A549 (cell line): ENCODE data around the gene ZDHHC11. TPM values are rescaled to one million over a fixed set of nuclear protein-coding genes. Genes with fewer than 3 reads are reported as not detected.
"Not testable (repeated sequence)": the region's sequence is repeated elsewhere in the genome, so short reads cannot be mapped to it uniquely, and the experiment has no call there.

Experiments
- ATAC-seq, 2 experiments: fragments of 200-7000 bp in 1 of 2; fragments of >200 bp in 1 of 2; cut with Nextera tagmentation in 1 of 2; cut with Tn5 transposase in 1 of 2; 3 replicates each; pipeline versions ENCODE4 v1.8.0 to v1.9.1; 2018 to 2020; ENCODE audit warnings: mild to moderate bottlenecking in 1 of 2, moderate library complexity in 1 of 2
- CTCF ChIA-PET: fragments of 300-600 bp; sonication (Branson Sonifier 250); formaldehyde crosslinking; extraction: SDS; loops from one replicate; lab custom pipeline; 2021; ENCODE audit warnings: antibody characterized with exemption, inconsistent platforms; lab: Yijun Ruan, JAX
- POLR2A ChIA-PET: fragments of 350-600 bp; formaldehyde crosslinking; extraction: SDS; loops from one replicate; lab custom pipeline; 2021; ENCODE audit warnings: antibody characterized with exemption, inconsistent platforms; lab: Yijun Ruan, JAX
- DNase-seq, 2 experiments: peaks; one replicate each; pipeline versions ENCODE4 v3.0.0 to v3.0.0-alpha.2; 2011 to 2016; ENCODE audit warnings: low read depth in 1 of 2, low spot score in 1 of 2
- FAIRE-seq: peaks from 2 replicates; lab custom pipeline; 2011; peaks lifted over from hg19 to GRCh38; lab: Jason Lieb, UNC
- H3K27ac ChIP-seq, 2 experiments: fragments of >200 bp; sonication (Bioruptor Twin); formaldehyde crosslinking; 3 replicates each; pipeline ENCODE4 v1.5.1; 2016 to 2017
- H3K4me1 ChIP-seq: fragments of >200 bp; sonication (Bioruptor Twin); formaldehyde crosslinking; 3 replicates; pipeline ENCODE4 v1.6.1; 2016
- H3K4me2 ChIP-seq: fragments of >200 bp; sonication (Bioruptor Twin); formaldehyde crosslinking; 3 replicates; pipeline ENCODE4 v1.6.1; 2016
- H3K4me3 ChIP-seq: fragments of >200 bp; sonication (Bioruptor Twin); formaldehyde crosslinking; 3 replicates; pipeline ENCODE4 v1.5.1; 2016
- H3K9me3 ChIP-seq: fragments of >200 bp; sonication (Bioruptor Twin); formaldehyde crosslinking; 3 replicates; pipeline ENCODE4 v1.6.1; 2016
- RNF2 ChIP-seq: fragments of 200-600 bp; sonication (generic); IDR thresholded peaks from 2 replicates; pipeline ENCODE4 v1.6.1; 2016; ENCODE audit warnings: low read depth, mild to moderate bottlenecking, antibody characterized with exemption, moderate library complexity, borderline replicate concordance
- WGBS: methylation state at CpG from one replicate; pipeline ENCODE4 v1.1.6; 2017; ENCODE audit errors: missing lambda C conversion rate; 5-methylcytosine and 5-hydroxymethylcytosine counted together
- polyA plus RNA-seq, 4 experiments: library from polyadenylated mRNA; depleted of rRNA in 3 of 4; stranded (reverse); fragments of >200 nt; fragmentation: RNase III in 1 of 4; extraction: RNeasy Plus Mini Kit Qiagen cat#74134 plus additional on column Dnase treatment in 1 of 4; gene quantifications; 2 replicates in 3 of 4; 3 replicates in 1 of 4; pipeline ENCODE4 v1.2.3, GENCODE V29; 2011 to 2017
- TF ChIP-seq, protein P1 (sequence below): IDR thresholded peaks from 2 replicates; pipeline ENCODE4 v1.6.1; 2012; ENCODE audit warnings: low read depth, borderline replicate concordance
- TF ChIP-seq, protein P2 (sequence below): IDR thresholded peaks from 2 replicates; pipeline ENCODE4 v1.6.1; 2012

The ZDHHC11 gene
- polyA plus RNA-seq, 2 of the 4 experiments (the other 2 are of a cell fraction) = 2.6 to 13.7 TPM

DNA sequence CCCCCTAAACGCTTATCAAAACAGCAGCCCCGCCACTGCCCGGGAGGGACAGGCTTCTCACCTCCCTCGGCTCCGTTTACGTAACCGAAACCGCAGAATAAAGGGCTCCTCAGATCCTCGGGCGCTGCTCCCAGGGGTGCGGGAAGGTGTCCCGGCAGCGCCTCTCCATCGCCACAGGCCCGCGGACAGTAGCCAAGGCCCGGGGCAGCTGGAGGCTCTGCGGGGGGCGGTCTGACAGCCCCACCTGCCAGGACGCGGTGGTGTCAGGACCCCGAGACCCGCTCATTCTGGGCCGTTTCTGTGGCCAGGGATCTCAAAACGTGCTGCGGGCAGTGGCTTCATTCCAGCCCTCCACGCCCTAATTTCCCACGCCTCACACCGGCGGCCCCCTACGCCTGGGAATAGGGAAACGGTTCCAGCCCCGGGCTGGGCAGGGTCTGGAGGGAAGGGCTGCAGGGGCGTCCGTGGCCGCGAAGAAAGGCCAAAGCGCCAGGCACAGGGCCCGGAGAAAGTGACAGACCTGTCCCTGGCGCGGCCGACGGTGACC lies 66.8 kb downstream of the ZDHHC11 start:
- peak overlapping the region; percentile 98 for H3K4me2 ChIP-seq
- not testable (repeated sequence) for H3K9me3 ChIP-seq, DNase-seq
- TF ChIP-seq, protein P1, sequence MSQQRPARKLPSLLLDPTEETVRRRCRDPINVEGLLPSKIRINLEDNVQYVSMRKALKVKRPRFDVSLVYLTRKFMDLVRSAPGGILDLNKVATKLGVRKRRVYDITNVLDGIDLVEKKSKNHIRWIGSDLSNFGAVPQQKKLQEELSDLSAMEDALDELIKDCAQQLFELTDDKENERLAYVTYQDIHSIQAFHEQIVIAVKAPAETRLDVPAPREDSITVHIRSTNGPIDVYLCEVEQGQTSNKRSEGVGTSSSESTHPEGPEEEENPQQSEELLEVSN = 0 out of 2 replicates have a peak, but pooled peaks have one; percentile 29
- peak; percentile 92 for TF ChIP-seq RNF2
- TF ChIP-seq, protein P2, sequence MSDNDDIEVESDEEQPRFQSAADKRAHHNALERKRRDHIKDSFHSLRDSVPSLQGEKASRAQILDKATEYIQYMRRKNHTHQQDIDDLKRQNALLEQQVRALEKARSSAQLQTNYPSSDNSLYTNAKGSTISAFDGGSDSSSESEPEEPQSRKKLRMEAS = peak; percentile 32; the same call in 1 of the 2 replicates
- TF ChIP-seq, all 56 proteins: peak for 3; not testable (repeated sequence) for 53
- FAIRE-seq, POLR2A ChIA-PET, CTCF ChIA-PET, H3K4me1 ChIP-seq: not testable (repeated sequence)
- 6% methylated on average over 15 of the region's 43 CpGs for WGBS
- Histone ChIP-seq H3K27ac (peak overlapping the region in 1 of 2 experiments; percentile 86; a peak in 3 of 6 replicates), H3K4me3 (peak overlapping the region; percentile 70)
- ATAC-seq = peak; percentile 26 to 43; a peak in 5 of 6 replicates

DNA sequence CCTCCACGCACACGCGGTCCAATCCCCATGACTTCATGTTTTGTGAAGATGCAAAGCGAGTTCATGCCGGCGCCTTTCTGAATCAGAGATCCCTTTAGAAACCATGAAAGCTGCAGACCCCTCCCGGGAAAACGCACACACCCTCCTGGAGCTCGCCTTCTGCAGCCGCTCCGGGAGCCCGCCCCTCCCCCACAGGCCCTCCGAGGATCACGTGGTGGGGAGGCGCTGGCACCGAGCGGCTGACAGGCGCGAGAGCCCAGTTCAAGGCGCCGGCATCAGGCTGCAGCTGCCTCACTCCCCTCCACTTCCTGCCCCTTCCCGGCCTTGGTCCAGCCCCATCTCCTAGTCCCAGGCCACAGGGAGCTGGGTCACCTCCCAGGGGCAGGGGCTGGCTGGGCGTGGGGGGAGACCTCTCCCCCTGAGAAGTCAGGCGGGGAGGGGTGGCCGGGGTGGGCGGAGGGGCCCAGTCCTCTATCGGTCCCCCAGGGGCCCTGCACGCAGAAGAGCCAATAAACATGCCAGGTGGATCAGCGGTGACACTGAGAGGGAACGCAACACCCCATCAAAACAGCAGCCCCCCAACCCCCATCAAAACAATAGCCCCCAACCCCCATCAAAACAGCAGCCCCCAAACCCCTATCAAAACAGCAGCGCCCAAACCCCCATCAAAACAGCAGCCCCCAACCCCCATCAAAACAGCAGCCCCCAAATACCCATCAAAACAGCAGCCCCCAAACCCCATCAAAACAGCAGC lies 67.6 kb downstream of the ZDHHC11 start:
- 37% methylated on average over 21 of the region's 31 CpGs for WGBS
- not testable (repeated sequence) for FAIRE-seq

DNA sequence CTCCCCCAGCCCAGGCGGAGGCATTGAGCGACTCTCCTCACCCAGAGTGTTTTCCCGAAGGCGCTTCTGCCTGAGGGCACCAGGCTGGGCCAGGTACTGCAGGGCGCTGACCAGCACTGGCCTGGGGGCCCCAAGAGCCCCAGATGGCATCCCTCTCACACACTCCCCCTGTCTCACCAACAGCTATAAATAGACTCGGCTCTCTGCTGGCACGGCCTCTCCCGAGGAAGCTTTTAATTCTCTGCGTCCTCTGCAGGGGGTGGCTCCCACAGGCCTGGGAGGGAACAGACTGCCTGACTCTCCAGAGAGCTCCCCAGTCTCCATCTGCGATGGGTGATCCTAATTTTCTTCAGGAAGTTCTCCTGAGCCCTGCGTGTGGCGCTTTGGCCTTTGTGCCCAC lies 68.4 kb downstream of the ZDHHC11 start:
- H3K4me1 ChIP-seq, H3K4me2 ChIP-seq, DNase-seq, FAIRE-seq, CTCF ChIA-PET, H3K4me3 ChIP-seq, POLR2A ChIA-PET, H3K27ac ChIP-seq, H3K9me3 ChIP-seq: not testable (repeated sequence)
- no CpG with 5 or more reads among the region's 12 CpGs for WGBS
- peak; percentile 8 to 14; a peak in 4 of 6 replicates for ATAC-seq

More for the DNA sequence above, 67.6 kb downstream of the ZDHHC11 start:
- H3K4me1 ChIP-seq, DNase-seq, POLR2A ChIA-PET, H3K27ac ChIP-seq, H3K4me3 ChIP-seq, CTCF ChIA-PET, H3K9me3 ChIP-seq: not testable (repeated sequence)
- peak overlapping the region; percentile 98 for H3K4me2 ChIP-seq
- TF ChIP-seq, protein P2 = peak; percentile 21; the same call in 1 of the 2 replicates
- peak; percentile 15 to 50; a peak in 4 of 6 replicates for ATAC-seq

DNA sequence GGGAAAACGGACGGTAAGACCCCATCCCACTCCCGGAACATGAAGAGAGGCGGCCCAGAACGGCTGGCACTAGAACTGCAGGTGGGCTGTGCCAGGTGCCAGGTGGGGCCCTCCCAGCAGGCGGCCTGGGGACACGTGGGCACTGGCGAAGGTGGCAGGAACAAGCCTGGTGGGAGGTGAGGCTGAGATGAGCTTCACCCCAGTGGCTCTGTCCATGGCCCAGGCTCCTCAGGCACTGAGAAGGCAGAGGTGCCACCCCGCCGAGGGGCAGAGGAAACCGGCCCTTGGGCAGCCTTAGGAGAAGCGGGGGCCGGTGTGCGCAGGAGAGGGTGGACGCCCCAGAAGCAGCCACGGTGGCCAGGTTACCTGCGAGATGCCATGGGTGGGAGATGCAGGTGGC lies 70.2 kb downstream of the ZDHHC11 start:
- H3K27ac ChIP-seq, ATAC-seq, FAIRE-seq, H3K4me3 ChIP-seq, H3K4me2 ChIP-seq, H3K9me3 ChIP-seq, H3K4me1 ChIP-seq, POLR2A ChIA-PET, DNase-seq, CTCF ChIA-PET: not testable (repeated sequence)
- WGBS = 80% methylated on average over 14 of the region's 17 CpGs

DNA sequence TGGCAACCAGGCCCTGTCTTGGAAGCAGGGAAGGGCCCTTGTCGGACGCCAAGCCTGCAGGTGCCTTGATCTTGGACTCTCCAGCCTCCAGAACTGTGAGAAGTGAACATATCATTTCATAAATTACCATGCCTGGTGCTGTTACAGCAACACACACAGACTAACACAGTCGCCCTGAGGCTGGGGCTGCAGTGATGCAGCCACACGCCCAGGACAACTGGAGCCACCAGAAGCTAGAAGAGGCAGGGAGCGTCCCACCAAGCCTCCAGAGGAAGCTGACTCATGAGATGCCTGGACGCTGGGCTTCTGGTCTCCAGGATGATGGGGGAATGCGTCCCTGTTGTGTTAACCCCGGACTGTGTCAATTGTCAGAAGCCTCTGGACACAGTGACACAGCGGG lies 71.8 kb downstream of the ZDHHC11 start:
- H3K4me1 ChIP-seq, DNase-seq, H3K4me3 ChIP-seq, H3K27ac ChIP-seq, CTCF ChIA-PET, FAIRE-seq, H3K4me2 ChIP-seq, H3K9me3 ChIP-seq, ATAC-seq: not testable (repeated sequence)
- POLR2A ChIA-PET = interaction anchor here (0.6 kb wide), 1 partner anchor 50 kb away, joined by 4 read pairs; no protein-coding TSS in a partner anchor
- WGBS = 57% methylated on average over 6 of the region's 9 CpGs

DNA sequence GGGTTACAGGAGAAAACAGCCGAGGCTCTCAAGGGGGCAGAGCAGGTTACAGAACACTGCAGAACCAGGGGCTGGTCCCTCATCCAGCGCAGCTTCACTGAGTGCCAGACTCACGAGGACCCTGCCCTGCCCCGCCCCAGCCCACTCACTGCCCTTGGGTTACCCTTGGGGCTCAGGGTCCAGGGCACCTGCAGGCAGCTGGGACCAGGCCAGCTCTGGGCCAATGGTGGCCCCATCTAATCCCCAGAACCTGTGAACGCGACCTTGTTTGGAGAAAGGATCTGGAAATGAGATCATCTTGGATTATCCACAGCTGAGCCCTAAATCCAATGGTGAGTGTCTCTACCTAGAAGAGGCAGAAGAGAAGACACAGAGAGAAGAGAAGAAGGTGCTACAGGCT lies 72.4 kb downstream of the ZDHHC11 start:
- DNase-seq, FAIRE-seq, H3K4me2 ChIP-seq, POLR2A ChIA-PET, CTCF ChIA-PET, H3K4me3 ChIP-seq, H3K9me3 ChIP-seq, ATAC-seq, H3K4me1 ChIP-seq, H3K27ac ChIP-seq: not testable (repeated sequence)
- 65% methylated on average over 4 of the region's 6 CpGs for WGBS
